ENCODE data around the gene LINC01488. TPM values are rescaled to one million over a fixed set of nuclear protein-coding genes. Genes with fewer than 3 reads are reported as not detected.

Gene LINC01488
- total and polyA plus RNA-seq, 2 of the 13 experiments (the other 11 are each of a cell fraction or from before 2014, with no cell fraction given), result 0.26 to 0.58 TPM

GRCh38 chr11:69437001-69437875, 44.2 kb upstream of the LINC01488 start (continued):
- TF ChIP-seq IKZF5 (CRISPR knock-in tag; IDR thresholded peaks at IDR 0.05), result 0 out of 2 replicates have a peak, but pooled peaks have one; percentile 28
- no peak for TF ChIP-seq ZNF605 (CRISPR knock-in tag; IDR thresholded peaks at IDR 0.05)
- 0 out of 2 replicates have a peak, but pooled peaks have one; percentile 26 for TF ChIP-seq ZNF160 (CRISPR knock-in tag; IDR thresholded peaks at IDR 0.05)
- TF ChIP-seq ZBTB7B (CRISPR knock-in tag; IDR thresholded peaks at IDR 0.05), result peak; percentile 45; the same call in 1 of the 2 replicates
- no peak for TF ChIP-seq MAFF (IDR thresholded peaks at IDR 0.05; ENCODE audit: low read depth, low read length)
- peak; percentile 98 for TF ChIP-seq ZSCAN31 (CRISPR knock-in tag; IDR thresholded peaks at IDR 0.05; ENCODE audit: low read depth)
- TF ChIP-seq ZMYM2 (CRISPR knock-in tag; IDR thresholded peaks at IDR 0.05), result 0 out of 2 replicates have a peak, but pooled peaks have one; percentile 17
- TF ChIP-seq RERE (CRISPR knock-in tag; IDR thresholded peaks at IDR 0.05; ENCODE audit: low read depth), result 0 out of 2 replicates have a peak, but pooled peaks have one; percentile 48
- peak; percentile 52; the same call in 1 of the 2 replicates for TF ChIP-seq HOXA3 (CRISPR knock-in tag; IDR thresholded peaks at IDR 0.05)
- 0 out of 2 replicates have a peak, but pooled peaks have one; percentile 43 for TF ChIP-seq ZBTB37 (CRISPR knock-in tag; IDR thresholded peaks at IDR 0.05)
- TF ChIP-seq ZNF460 (CRISPR knock-in tag; IDR thresholded peaks at IDR 0.05; ENCODE audit: borderline replicate concordance), result no peak
- no peak for TF ChIP-seq ZBTB20 (CRISPR knock-in tag; IDR thresholded peaks at IDR 0.05; ENCODE audit: borderline replicate concordance, low read depth)
- TF ChIP-seq SKIL (CRISPR knock-in tag; IDR thresholded peaks at IDR 0.05; ENCODE audit: borderline replicate concordance), result peak; percentile 80
- TF ChIP-seq ZNF746 (CRISPR knock-in tag; IDR thresholded peaks at IDR 0.05), result peak; percentile 67; the same call in 1 of the 2 replicates
- peak; percentile 98 for TF ChIP-seq PATZ1 (CRISPR knock-in tag; IDR thresholded peaks at IDR 0.05)
